HG03521 (cell line): ENCODE results near the gene SHISA4.
"Not testable (repeated sequence)": the region's sequence is repeated elsewhere in the genome, so short reads cannot be mapped to it uniquely, and the experiment has no call there.

Source experiments
- ATAC-seq: cut with Tn5 transposase; IDR thresholded peaks from one replicate; pipeline ENCODE4 v1.9.1; 2021; ENCODE audit warnings: mild to moderate bottlenecking, moderate library complexity; ENCODE audit not compliant: unreplicated experiment

Gene SHISA4, protein sequence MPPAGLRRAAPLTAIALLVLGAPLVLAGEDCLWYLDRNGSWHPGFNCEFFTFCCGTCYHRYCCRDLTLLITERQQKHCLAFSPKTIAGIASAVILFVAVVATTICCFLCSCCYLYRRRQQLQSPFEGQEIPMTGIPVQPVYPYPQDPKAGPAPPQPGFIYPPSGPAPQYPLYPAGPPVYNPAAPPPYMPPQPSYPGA

DNA sequence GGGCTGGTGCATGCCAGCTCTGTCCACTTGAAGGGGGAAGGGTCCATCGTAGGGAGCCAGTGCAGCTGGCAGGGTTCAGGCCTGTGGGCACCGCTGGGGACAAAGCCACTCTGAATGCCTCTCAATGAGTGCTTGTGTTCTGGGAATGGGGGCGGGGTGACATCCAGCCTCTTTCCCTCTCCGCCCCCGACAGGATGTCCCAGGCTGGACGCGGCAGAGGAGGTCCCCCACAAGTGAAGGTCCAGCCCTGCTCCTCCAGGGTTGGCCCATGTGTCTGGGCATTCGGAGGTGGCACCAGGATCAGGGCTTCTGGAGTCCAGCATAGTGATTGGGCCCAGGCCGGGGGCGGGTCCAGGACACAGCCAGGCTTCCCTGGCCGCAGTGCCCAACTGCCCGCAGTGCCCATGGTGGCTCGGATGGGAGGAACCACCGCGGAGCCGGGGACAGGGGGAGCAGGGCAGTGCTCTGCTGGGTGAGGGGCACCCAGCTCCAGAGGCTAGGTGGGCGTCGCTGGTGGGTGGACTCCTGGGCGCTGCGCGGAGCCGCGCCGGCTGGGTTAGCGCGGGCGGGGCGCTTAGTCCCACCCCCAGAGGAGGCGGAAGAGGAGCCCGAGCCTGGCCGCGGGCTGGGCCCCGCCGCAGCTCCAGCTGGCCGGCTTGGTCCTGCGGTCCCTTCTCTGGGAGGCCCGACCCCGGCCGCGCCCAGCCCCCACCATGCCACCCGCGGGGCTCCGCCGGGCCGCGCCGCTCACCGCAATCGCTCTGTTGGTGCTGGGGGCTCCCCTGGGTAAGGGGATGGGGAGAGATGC is at the start of gene SHISA4:
SHISA4 (plus strand) TSS at position 617 of the 808 bp plus-strand sequence; CDS start at position 714, 97 bp downstream.
- ATAC-seq: no peak

- not testable (repeated sequence) for ATAC-seq
Measured at GRCh38 chr1:201839089-201839488, 49.6 kb upstream of the SHISA4 start.

GRCh38 chr1:201840055-201840454 is 48.6 kb upstream of the SHISA4 start:
- no peak for ATAC-seq

- ATAC-seq: no peak
Measured at GRCh38 chr1:201840490-201840889, 48.2 kb upstream of the SHISA4 start.

DNA sequence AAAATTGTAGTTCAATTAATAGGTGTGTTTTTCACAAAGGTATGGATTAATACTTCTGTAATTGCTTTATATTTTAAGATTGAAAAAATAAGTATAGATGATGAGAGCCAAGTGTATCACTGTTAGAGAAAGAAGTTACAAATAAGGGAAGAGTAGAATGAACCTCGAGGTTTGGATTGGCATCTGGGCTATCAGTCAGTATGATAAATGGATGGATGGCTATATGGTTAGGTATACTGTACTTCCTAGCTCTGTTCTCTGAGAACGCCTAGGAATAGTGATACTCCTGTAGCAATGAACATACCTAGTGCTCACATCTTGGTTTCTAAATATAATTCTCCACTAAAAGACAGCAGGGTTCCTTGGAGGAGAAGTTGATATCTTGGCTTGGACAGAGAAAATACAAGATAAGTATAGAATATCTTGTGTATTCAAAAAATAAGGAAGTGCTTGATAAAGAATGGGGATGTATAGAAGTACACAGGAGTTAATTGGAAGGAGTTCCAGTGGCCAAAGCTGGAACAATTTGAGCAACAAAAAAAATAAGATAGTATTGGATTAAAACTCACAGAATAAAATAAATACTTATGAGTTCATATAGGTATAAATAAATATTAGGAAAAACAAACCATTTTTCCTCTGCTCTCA is 47.3 kb upstream of the SHISA4 start:
- ATAC-seq: no peak

DNA sequence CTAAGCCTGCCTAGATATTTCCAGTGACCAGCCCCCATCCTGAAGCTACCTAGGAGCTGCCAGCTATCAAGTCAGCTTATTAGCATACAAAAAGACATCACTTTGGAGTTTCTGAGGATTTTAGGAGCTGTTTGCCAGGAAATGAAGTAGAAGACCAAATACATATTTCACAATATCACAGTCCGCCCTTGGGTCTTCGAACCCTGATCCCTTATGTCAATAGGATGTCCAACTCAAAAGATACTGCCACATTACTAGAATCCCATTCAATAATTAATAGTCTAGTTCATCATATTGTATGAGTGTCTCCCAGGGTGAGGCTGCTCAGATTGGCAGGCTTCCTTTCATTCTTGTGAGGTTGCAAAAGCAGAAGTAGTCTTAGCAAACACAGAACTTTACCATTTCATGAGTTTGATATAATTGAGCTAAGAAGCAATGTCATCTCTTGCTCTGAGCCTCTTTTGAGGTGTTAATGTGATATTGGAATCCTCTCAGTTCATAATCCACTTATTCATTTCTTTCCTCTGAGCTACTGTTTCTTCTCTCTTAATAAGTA is 46.1 kb upstream of the SHISA4 start:
- ATAC-seq: no peak

DNA sequence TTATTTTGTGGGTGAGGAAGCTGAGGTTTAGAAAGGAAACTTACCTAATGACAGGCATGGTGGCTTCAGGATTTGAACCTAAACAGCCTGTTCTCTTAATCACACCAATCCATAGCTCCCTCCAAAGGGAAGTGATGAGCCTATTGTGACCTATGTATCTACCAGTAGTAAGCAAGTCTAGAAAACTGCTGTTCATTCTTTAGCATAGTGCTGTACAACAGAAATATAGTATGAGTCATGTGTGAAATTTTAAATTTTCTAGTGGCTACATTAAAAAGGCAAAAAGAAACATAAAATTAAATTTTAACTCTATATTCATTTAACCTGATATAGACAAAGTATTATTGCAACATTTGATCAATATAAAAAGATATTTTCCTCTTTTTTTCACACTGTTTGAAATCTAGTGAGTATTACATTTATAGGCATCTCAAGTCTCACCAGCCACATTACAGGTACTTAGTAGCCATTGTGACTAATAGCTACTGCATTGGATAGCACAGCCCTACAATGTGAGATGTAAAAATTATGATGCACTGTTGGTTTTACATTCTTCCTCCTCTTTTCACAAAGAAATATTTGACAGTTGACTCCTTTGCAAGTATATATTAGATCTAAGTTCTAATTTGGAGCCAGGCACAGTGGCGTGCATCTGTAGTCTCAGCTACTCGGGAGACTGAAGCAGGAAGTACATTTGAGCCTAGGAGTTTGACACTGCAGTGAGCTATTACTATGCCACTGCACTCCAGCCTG is 43.2 kb upstream of the SHISA4 start:
- ATAC-seq: no peak

- ATAC-seq: no peak
Measured at GRCh38 chr1:201847150-201847549, 41.5 kb upstream of the SHISA4 start.

DNA sequence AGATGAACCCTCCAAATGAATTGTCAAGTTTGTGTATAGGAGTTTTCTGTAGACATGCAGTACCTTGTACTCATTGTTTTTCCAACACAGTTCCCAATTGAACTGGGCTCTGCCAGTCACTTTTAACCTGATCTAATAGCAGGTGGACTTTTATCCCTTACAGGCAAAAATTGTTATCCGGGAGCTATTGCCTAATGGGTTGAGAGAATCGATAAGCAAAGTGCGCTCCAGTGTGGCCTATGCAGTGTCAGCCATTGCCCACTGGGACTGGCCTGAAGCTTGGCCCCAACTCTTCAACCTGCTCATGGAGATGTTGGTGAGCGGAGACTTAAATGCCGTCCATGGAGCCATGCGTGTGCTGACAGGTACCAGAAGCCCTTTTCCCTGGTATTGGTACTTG is 40.5 kb upstream of the SHISA4 start:
- no peak for ATAC-seq

DNA sequence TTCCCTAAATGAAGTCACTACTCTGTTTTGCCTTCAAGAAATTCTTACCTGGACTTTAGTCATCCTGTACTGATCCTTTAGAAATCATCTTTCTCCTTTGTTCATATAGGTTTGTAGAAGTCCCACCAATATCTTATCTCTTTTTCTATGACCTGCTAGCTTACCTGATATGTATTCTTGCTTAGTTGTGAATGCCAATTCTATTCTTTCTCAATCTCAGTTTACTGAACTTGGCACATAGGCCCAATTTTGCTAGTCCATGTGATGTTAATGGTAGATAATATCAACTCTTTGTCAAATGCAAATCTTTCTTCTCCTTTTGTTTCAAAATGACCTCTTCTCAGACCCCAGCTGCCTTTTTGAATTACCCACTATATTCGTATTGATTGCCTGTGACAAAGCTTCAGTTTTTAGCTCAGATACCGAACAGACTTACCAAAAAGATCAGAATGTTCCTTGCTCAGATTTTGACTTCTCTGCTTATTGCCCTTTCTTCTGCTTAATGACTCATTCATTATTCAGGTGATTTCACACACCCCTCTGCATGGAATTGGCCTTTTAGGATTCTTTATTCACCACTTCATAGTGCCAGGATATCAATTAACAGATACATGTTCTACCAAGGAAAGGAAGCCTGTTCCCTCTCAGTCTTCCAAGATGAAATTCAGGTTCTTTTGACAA is 39.2 kb upstream of the SHISA4 start:
- ATAC-seq: no peak

DNA sequence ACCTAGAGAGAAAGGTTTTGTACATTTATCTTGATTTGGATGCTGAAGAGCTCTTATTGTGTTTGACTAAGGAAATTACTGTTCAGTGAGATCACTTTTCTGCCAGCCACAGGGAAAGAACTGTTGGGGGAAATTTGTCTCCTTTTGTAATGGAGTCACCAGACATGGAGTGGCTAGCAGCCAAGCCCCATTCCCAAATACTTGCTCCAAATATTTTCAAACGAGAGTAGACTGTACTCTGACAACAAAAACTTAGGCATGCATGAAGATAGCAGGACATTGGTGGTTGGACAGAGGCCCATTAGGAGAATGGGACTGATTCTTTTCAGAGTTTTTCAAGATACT is 38.7 kb upstream of the SHISA4 start:
- ATAC-seq: no peak

- ATAC-seq: no peak
Measured at GRCh38 chr1:201851949-201852348, 36.7 kb upstream of the SHISA4 start.

DNA sequence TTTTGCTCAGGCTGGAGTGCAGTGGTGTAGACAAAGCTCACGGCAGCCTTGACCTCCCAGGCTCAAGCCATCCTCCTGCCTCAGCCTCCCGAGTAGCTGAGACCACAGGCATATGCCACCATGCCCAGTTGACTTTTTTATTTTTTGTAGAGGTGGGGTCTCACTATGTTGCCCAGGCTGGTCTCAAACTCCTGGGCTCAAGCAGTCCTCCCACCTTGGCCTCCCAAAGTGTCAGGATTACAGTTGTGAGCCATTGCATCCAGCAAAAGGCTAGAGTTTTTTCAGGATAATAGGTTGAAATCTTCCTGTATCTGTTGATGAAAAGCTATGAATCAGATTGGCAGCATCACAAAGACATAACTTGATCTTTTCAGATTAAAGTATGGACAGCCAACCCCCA is 32.0 kb upstream of the SHISA4 start:
- ATAC-seq: not testable (repeated sequence)

DNA sequence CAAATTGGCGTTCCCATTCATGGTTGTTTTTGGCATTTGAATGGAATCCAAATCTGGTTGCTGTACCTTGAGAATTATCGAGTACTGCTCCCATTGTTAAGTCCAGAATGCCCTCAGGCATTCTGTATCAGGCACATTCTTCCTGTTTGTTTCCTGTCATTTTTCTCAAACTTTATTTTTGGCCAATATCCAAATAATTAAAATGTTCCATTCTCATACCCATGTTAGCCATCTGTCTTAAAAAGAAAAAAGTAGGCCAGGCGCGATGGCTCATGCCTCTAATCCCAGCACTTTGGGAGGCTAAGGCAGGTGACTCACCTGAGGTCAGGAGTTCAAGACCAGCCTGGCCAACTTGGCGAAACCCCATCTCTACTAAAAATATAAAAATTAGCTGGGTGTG is 29.3 kb upstream of the SHISA4 start:
- no peak for ATAC-seq

DNA sequence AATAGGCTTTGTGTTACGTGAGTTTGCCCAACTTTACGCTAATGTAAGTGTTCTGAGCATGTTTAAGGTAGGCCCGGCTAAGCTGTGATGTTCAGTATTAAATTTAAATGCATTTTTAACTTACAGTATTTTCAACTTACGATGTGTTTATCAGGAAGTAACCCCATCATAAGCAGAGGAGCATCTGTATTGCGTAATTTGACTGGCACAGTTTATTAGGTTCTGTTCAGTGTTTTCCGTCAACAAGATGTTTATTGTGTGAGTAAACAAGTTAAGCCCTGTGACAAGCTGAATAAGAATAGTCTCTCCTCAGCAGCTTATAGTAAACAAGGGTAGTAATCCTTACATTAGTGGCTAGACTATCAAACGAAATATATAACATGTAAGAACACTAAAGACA is 27.2 kb upstream of the SHISA4 start:
- no peak for ATAC-seq

- ATAC-seq: no peak
Measured at GRCh38 chr1:201870397-201870796, 18.3 kb upstream of the SHISA4 start.

GRCh38 chr1:201874672-201875071 is 14.0 kb upstream of the SHISA4 start:
- ATAC-seq: no peak

- no peak for ATAC-seq
Measured at GRCh38 chr1:201876148-201876818, 12.4 kb upstream of the SHISA4 start.

DNA sequence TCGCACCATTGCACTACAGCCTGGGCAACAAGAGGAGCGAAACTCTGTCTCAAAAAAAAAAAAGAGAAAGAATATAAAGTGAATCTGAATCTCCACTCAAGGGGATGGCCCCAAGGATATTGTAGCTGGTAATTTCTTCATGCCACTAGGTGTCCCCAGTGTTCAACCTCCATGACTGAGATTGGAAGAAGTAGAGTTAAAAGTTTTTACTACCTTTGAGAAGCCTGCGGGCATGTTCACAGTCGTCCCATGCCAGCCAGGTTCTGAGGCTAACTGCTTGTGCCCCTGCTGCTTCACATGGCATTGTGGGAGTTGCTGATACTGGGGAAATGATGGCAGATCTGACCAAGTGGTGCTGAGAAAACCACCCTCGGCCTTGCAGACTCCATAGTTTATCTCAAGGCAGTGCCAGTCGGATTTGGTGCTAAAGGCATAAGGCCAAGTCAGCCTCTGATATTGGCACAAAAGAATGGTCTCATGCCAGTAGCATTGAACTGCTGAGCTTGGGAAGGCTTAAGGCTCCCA is 10.8 kb upstream of the SHISA4 start:
- no peak for ATAC-seq
